Posterior vena cava (tissue), 2 donors: ENCODE measurements around the gene NPAT. TPM values are rescaled to one million over a fixed set of nuclear protein-coding genes. Genes with fewer than 3 reads are reported as not detected.

Source experiments
- DNase-seq: peaks from one replicate; pipeline ENCODE4 v3.0.0-alpha.2; 2020; ENCODE audit warnings: low spot score
- intact Hi-C, 2 donors: fragments of 100-400 bp; cut with DNase I; formaldehyde crosslinking; loops; one replicate each; pipeline versions ENCODE4 v1.14.1 to v1.14.2; 2022 to 2023
- total RNA-seq, 2 donors: library from RNA; stranded (reverse); fragmentation: NEBNext Ultra II Directional; extraction: Animal tissue kit (Norgen Biotek cat#: 25700); gene quantifications; one replicate each; pipeline ENCODE4 v1.2.1, GENCODE V29; 2021
- donor health status: DM: yes; HTN: yes; CAD: no.
- donor health status: DM: yes; HTN: yes; CAD: no.

NPAT gene
- total RNA-seq, 2 donors from 2014 or later: 11.2 to 12.3 TPM

GRCh38 chr11:108117746-108118371 is 104.6 kb downstream of the NPAT start:
- DNase-seq: no peak
- intact Hi-C loops: loop anchor here in 1 of 2 donors (5.0 kb wide), 1 partner anchor 104 kb away; the partner anchor contains the start of genes ATM and NPAT

DNA sequence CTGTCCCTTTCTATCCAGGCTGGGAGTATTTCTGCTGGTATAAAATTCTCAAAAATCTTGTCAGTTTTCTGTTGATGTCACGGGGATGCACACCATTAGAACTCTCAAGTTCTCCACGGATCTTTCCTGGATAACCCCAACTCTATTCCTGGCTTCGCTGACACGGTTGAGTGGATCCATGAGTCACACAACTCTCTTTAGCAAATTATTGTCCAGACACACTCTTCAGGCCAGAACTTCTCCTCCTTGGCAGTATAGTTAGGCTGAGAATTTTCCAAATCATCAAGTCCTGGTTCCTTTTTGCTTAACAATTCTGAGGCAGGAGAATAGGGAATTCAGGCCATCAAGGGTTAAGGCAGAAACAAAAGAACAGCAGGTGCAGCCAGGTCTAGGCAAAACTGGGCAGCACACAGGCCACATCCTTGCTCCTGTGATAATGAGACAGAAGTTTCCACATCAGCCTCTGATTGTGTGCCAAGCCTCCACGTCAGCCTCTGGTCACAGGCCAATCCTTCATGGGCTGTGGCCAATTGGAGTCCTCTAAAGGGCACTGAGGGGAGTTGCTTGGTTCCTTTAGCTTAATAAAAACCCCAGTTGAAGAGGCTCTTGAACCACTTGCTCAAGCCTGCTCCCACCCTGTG is 106.8 kb downstream of the NPAT start:
- peak; percentile 91 for DNase-seq
- intact Hi-C loops: loop anchor here in 1 of 2 donors (5.0 kb wide), 1 partner anchor 107 kb away; the partner anchor contains the start of genes ATM and NPAT

DNA sequence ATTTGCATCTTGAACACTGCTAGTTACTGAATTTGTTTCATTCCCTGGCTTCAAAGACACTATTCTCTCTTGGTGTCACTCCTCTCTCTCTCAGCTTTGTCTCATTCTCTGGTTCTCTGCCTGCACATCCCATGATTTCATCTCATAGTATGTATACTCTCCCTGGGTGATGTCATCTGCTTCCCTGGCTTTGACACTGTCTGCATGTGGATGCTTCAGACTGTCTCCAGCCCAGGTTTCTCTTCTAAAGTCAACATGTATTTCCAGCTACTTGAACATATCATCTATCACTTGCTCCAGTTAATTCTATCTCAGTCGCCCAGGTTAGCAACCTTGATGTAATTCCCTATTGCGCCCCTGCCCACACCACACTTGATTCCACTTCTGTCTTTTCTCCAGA is 110.4 kb downstream of the NPAT start:
- no peak for DNase-seq
- intact Hi-C loops: no loop called here

- DNase-seq: no peak
- intact Hi-C loops: no loop called here
Measured at GRCh38 chr11:108111126-108111525, 111.3 kb downstream of the NPAT start.

Other genes with a start within 250 kb of the NPAT start
- gene CUL5, start 213.7 kb downstream of the NPAT start, total RNA-seq: 10 to 100 TPM; 35.2 to 40.4 TPM
- 100 to 1,000 TPM in 1 of 2 donors, 10 to 100 TPM in 1; 65.5 to 119 TPM for gene ACAT1, start 101.1 kb downstream of the NPAT start, total RNA-seq
- 10 to 100 TPM; 60.5 to 77.7 TPM for gene ATM, start 429 bp upstream of the NPAT start, total RNA-seq
- gene C11orf65, start 244.9 kb upstream of the NPAT start, total RNA-seq: under 1 TPM; 0.19 to 0.38 TPM